Memory B cell (primary cell): ENCODE results near the gene DMXL1.

Experiments
- ATAC-seq: fragments of 150-1000 bp; cut with Tn5 transposase; 2 replicates; pipeline ENCODE4 v1.10.0; 2021; ENCODE audit warnings: low read depth, mild to moderate bottlenecking, moderate library complexity
- DNase-seq, 2 donors: peaks; one replicate each; pipeline ENCODE4 v3.0.0; 2022; ENCODE audit warnings: low spot score in 2 of 2
- H3K27ac Mint-ChIP-seq: one replicate; pipeline ENCODE4 v1.8.0; 2022; ENCODE audit warnings: mild to moderate bottlenecking, moderate library complexity, mixed read lengths
- H3K27me3 Mint-ChIP-seq: one replicate; pipeline ENCODE4 v1.8.0; 2022; ENCODE audit warnings: mixed read lengths
- H3K36me3 Mint-ChIP-seq: one replicate; pipeline ENCODE4 v1.8.0; 2022; ENCODE audit warnings: mild to moderate bottlenecking, mixed read lengths
- H3K4me1 Mint-ChIP-seq: one replicate; pipeline ENCODE4 v1.8.0; 2022; ENCODE audit warnings: mixed read lengths
- H3K4me3 Mint-ChIP-seq: one replicate; pipeline ENCODE4 v1.8.0; 2022; ENCODE audit warnings: mild to moderate bottlenecking, moderate library complexity, mixed read lengths
- H3K9me3 Mint-ChIP-seq: one replicate; pipeline ENCODE4 v1.8.0; 2022; ENCODE audit warnings: mixed read lengths

Gene DMXL1

DNA sequence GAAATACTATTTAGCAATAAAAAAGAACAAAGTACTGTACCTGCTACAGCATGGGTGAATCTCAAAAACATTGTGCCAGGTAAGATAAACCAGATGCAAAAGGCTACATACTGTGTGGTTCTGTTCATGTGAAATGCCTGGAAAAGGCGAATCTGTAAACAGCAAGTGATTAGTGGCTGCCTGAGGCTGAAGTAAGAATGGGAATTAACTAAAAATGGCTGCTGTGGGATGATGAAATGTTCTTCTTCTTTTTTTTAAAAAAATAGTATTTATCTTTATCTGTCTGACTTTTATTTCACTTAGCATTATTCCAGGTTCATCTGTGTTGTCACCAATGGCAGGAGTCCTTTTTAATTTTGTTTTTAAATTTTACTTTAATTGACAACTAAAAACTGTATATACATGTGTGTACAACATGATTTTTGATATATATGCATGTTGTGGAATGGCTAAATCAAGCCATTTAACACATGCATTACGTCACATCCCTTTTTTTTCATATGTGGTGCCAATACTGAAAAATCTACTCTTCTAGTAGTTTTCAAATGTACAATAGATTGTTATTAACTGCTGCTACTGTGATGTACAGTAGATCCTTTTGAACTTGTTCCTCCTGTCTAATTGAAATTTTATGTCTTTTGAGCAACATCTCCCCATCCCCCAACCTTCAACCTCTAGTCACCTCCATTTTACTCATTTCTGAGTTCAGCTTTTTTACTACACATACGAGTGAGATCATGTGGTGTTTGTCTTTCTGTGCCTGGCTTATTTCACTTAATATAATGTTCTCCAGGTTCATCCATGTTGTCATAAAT lies 222.0 kb downstream of the DMXL1 start:
- DNase-seq, result no peak
- ATAC-seq, result no peak
- Mint-ChIP-seq H3K36me3 (peaks cover 24% of the 10 kb centered on the region), H3K4me1 (peaks cover 45% of the 10 kb centered on the region), H3K9me3 (peaks cover 4% of the 10 kb centered on the region), H3K27ac (peak overlapping the region; percentile 3), H3K27me3 (no peaks in the 10 kb centered on the region), H3K4me3 (no peak overlapping the region)

DNA sequence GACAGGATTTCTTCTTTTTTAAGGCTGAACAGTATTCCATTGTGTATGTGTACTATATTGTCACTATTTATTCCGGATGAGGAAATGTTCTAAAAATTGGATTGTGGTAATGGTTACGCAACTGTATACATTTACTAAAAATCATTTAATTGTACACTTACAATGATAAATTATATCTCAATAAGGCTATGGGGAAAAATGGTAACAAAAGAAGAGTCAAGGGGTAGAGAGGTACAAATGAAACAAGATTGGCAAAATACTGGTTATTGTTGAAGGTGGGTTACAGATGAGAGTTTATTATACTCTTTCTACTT lies 222.6 kb downstream of the DMXL1 start:
- Mint-ChIP-seq H3K36me3 (peaks cover 24% of the 10 kb centered on the region), H3K27ac (peak overlapping the region; percentile 3), H3K4me3 (no peak overlapping the region)

More for the DNA sequence above, 222.6 kb downstream of the DMXL1 start:
- DNase-seq (no peak), ATAC-seq (no peak)
- Mint-ChIP-seq H3K4me1 (peaks cover 42% of the 10 kb centered on the region), H3K27me3 (no peaks in the 10 kb centered on the region), H3K9me3 (peaks cover 4% of the 10 kb centered on the region)
